CD14-positive monocyte (primary cell): ENCODE data around the gene SCUBE3. TPM values are rescaled to one million over a fixed set of nuclear protein-coding genes. Genes with fewer than 3 reads are reported as not detected.

Source experiments
- DNase-seq, 3 donors: peaks; one replicate each; pipeline ENCODE4 v3.0.0-alpha.2; 2011 to 2022
- H2AFZ ChIP-seq: 2 replicates; pipeline ENCODE4 v1.6.0; 2012; ENCODE audit warnings: mild to moderate bottlenecking, low read depth, low read length, inconsistent platforms; ENCODE audit not compliant: insufficient read depth, poor library complexity, severe bottlenecking
- H3K27ac ChIP-seq, 2 donors: 1 replicate in 1 of 2; 2 replicates in 1 of 2; pipeline ENCODE4 v1.5.1; 2012 to 2013; ENCODE audit warnings: low read length in 2 of 2, control low read depth in 1 of 2, inconsistent platforms in 1 of 2, low read depth in 1 of 2, mild to moderate bottlenecking in 1 of 2
- H3K27me3 ChIP-seq, 2 donors: one replicate each; pipeline versions ENCODE4 v1.6.0 to v1.6.1; 2011 to 2013; ENCODE audit warnings: low read length in 2 of 2; ENCODE audit not compliant: control insufficient read depth in 2 of 2, insufficient read depth in 2 of 2
- H3K36me3 ChIP-seq, 2 donors: replicated peaks in 1 of 2; 1 replicate in 1 of 2; 2 replicates in 1 of 2; pipeline versions ENCODE4 v1.5.1 to v1.6.1; 2012 to 2013; ENCODE audit warnings: low read length in 2 of 2, control low read depth in 1 of 2, inconsistent platforms in 1 of 2, mild to moderate bottlenecking in 1 of 2; ENCODE audit not compliant: insufficient read depth in 2 of 2, control insufficient read depth in 1 of 2
- H3K4me1 ChIP-seq, 2 donors: 1 replicate in 1 of 2; 2 replicates in 1 of 2; pipeline versions ENCODE4 v1.5.1 to v1.6.1; 2012 to 2013; ENCODE audit warnings: low read length in 2 of 2, control low read depth in 1 of 2, inconsistent platforms in 1 of 2, mild to moderate bottlenecking in 1 of 2, moderate library complexity in 1 of 2; ENCODE audit not compliant: insufficient read depth in 2 of 2, control insufficient read depth in 1 of 2
- H3K4me2 ChIP-seq: replicated peaks from 2 replicates; pipeline ENCODE3; 2012; ENCODE audit warnings: low read length, moderate library complexity, mild to moderate bottlenecking; ENCODE audit not compliant: poor library complexity, severe bottlenecking; ENCODE audit errors: extremely low read depth
- H3K4me3 ChIP-seq, 3 experiments: fragments of 200-600 bp in 1 of 3; sonication (generic) in 1 of 3; replicated peaks in 1 of 3; 1 replicate in 2 of 3; 2 replicates in 1 of 3; pipeline ENCODE4 v1.5.1; 2011 to 2013; ENCODE audit warnings: low read length in 3 of 3, mild to moderate bottlenecking in 3 of 3, control low read depth in 2 of 3, low read depth in 2 of 3, inconsistent platforms in 1 of 3, moderate library complexity in 1 of 3
- H3K79me2 ChIP-seq: 2 replicates; pipeline ENCODE4 v1.6.0; 2012; ENCODE audit warnings: mild to moderate bottlenecking, control low read depth, inconsistent platforms, low read length, moderate library complexity; ENCODE audit not compliant: insufficient read depth
- H3K9ac ChIP-seq: 2 replicates; pipeline ENCODE4 v1.6.0; 2017; ENCODE audit warnings: low read length, mild to moderate bottlenecking; ENCODE audit not compliant: insufficient read depth, poor library complexity, severe bottlenecking
- H3K9me3 ChIP-seq, 2 donors: replicated peaks in 1 of 2; 1 replicate in 1 of 2; 2 replicates in 1 of 2; pipeline versions ENCODE4 v1.5.1 to v1.6.1; 2012 to 2013; ENCODE audit warnings: low read length in 2 of 2, control low read depth in 1 of 2; ENCODE audit not compliant: control insufficient read depth in 1 of 2, insufficient read depth in 1 of 2
- H4K20me1 ChIP-seq: 2 replicates; pipeline ENCODE4 v1.6.0; 2012; ENCODE audit warnings: mild to moderate bottlenecking, low read length, control low read depth, moderate library complexity; ENCODE audit not compliant: insufficient read depth
- H3K27ac Mint-ChIP-seq, 7 donors: one replicate each; pipeline ENCODE4 v1.8.0; 2020; ENCODE audit warnings: mild to moderate bottlenecking in 7 of 7, mixed read lengths in 7 of 7, moderate library complexity in 6 of 7, inconsistent platforms in 2 of 7
- H3K27me3 Mint-ChIP-seq, 3 donors: one replicate each; pipeline ENCODE4 v1.8.0; 2021 to 2022; ENCODE audit warnings: low read depth in 3 of 3, mild to moderate bottlenecking in 3 of 3, mixed read lengths in 3 of 3, moderate library complexity in 3 of 3, inconsistent platforms in 1 of 3
- H3K36me3 Mint-ChIP-seq, 2 donors: one replicate each; pipeline ENCODE4 v1.8.0; 2020; ENCODE audit warnings: mixed read lengths in 2 of 2, inconsistent platforms in 1 of 2, mild to moderate bottlenecking in 1 of 2
- H3K4me1 Mint-ChIP-seq: one replicate; pipeline ENCODE4 v1.8.0; 2020; ENCODE audit warnings: mild to moderate bottlenecking, mixed read lengths
- H3K4me3 Mint-ChIP-seq, 2 donors: one replicate each; pipeline ENCODE4 v1.8.0; 2020; ENCODE audit warnings: mild to moderate bottlenecking in 2 of 2, mixed read lengths in 2 of 2, moderate library complexity in 1 of 2
- H3K9me3 Mint-ChIP-seq, 7 donors: one replicate each; pipeline ENCODE4 v1.8.0; 2020 to 2022; ENCODE audit warnings: mixed read lengths in 7 of 7, mild to moderate bottlenecking in 6 of 7, moderate library complexity in 6 of 7, inconsistent platforms in 2 of 7
- CTCF ChIP-seq: fragments of 200-600 bp; IDR thresholded peaks from one replicate; pipeline ENCODE4 v1.8.0; 2022; ENCODE audit warnings: antibody characterized with exemption, mild to moderate bottlenecking
- WGBS: methylation state at CpG from one replicate; pipeline ENCODE4 v1.1.5; 2013; ENCODE audit warnings: missing lambda C conversion rate; ENCODE audit not compliant: insufficient coverage; 5-methylcytosine and 5-hydroxymethylcytosine counted together
- intact Hi-C, 2 donors: fragments of 100-400 bp; cut with micrococcal nuclease; formaldehyde crosslinking; loops; one replicate each; pipeline versions ENCODE4 v1.15.0 to v1.15.1; 2023
- polyA plus RNA-seq, 3 donors: library from polyadenylated mRNA; depleted of rRNA in 1 of 3; unstranded in 2 of 3; stranded (reverse) in 1 of 3; fragments of 300-500 nt in 2 of 3; fragments of >200 nt in 1 of 3; fragmentation: Illumina TruSeq in 2 of 3; gene quantifications; 1 replicate in 2 of 3; 2 replicates in 1 of 3; pipeline ENCODE4 v1.2.3, GENCODE V29; 2012 to 2021

The SCUBE3 gene
- polyA plus RNA-seq, 3 donors = not detected

DNA sequence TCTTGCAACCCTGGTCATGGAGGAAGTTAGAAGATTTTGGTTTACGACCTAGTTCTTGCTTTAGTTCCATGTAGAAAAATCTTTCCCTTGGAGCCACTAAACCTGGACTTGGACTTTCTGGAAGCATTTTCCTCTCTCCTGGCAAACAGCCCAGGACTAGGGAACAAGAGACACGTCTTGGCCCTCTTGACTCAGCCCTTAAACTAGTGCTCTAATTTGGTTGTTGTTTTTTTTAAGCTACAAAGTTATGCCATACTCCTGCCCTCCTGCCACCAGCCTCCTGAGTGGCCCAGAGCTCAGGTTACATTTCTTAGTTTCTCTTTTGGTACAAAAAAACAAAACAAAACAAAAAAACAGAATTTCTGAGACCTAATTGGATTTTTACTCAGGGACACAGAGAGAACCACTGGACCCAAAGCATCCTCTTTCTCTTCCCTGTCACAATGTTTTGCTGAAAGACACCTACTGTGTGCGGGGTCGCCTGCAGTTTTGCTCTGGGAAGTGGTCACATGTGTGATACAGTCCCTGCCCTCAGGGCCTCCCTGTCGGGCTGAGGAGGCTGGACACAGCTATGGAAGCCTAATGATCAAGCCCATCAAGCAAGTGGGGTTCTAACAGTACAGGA, 32.3 kb upstream of the SCUBE3 start:
- H3K4me2 ChIP-seq = no peak overlapping the region
- H2AFZ ChIP-seq = no peak overlapping the region
- H3K27ac Mint-ChIP-seq = no peak overlapping the region

GRCh38 chr6:35181933-35182612, 31.7 kb upstream of the SCUBE3 start:
- intact Hi-C loops = no loop called here
- H3K27ac ChIP-seq = no peak overlapping the region
- no peak overlapping the region for H3K9ac ChIP-seq
- peaks cover 11 to 21% (median 12%) of the 10 kb centered on the region in 3 donors for H3K27me3 Mint-ChIP-seq
- no peak overlapping the region for H3K4me3 Mint-ChIP-seq
- H3K4me1 ChIP-seq = no peaks in the 10 kb centered on the region
- H3K27me3 ChIP-seq = peaks cover 0 to 9% of the 10 kb centered on the region in 2 donors
- no peak overlapping the region for H3K4me3 ChIP-seq
- H3K36me3 ChIP-seq = no peaks in the 10 kb centered on the region
- no peak for TF ChIP-seq CTCF
- H2AFZ ChIP-seq = no peak overlapping the region
- H3K36me3 Mint-ChIP-seq = no peaks in the 10 kb centered on the region
- no peaks in the 10 kb centered on the region for H3K79me2 ChIP-seq
- no peak for DNase-seq
- H3K27ac Mint-ChIP-seq = no peak overlapping the region
- no peak overlapping the region for H3K4me2 ChIP-seq
- H3K9me3 ChIP-seq = no peaks in the 10 kb centered on the region
- H3K4me1 Mint-ChIP-seq = peaks cover 2% of the 10 kb centered on the region
- peaks cover 0 to 6% (median 3%) of the 10 kb centered on the region in 7 donors for H3K9me3 Mint-ChIP-seq
- no peaks in the 10 kb centered on the region for H4K20me1 ChIP-seq
- WGBS = 60% methylated on average over 42 of the region's 55 CpGs

More for the DNA sequence above, 32.3 kb upstream of the SCUBE3 start:
- Histone ChIP-seq H3K27me3 (peaks cover 0 to 9% of the 10 kb centered on the region in 2 donors), H3K36me3 (no peaks in the 10 kb centered on the region), H4K20me1 (no peaks in the 10 kb centered on the region), H3K9me3 (no peaks in the 10 kb centered on the region), H3K4me3 (no peak overlapping the region), H3K4me1 (no peaks in the 10 kb centered on the region), H3K79me2 (no peaks in the 10 kb centered on the region), H3K9ac (no peak overlapping the region), H3K27ac (no peak overlapping the region)
- intact Hi-C loops = no loop called here
- Mint-ChIP-seq H3K36me3 (no peaks in the 10 kb centered on the region), H3K27me3 (peaks cover 9 to 20% (median 12%) of the 10 kb centered on the region in 3 donors), H3K4me1 (peaks cover 2% of the 10 kb centered on the region), H3K4me3 (no peak overlapping the region), H3K9me3 (peaks cover 0 to 7% (median 4%) of the 10 kb centered on the region in 7 donors)
- 97% methylated on average over 3 of the region's 5 CpGs for WGBS
- DNase-seq = no peak
- TF ChIP-seq CTCF = no peak
